ENCODE data around the gene SSBP3.
A peak's percentile ranks its signal among the peaks of the same experiment; 100 is the strongest.

The SSBP3 gene

GRCh38 chr1:54361342-54361741 lies 44.9 kb downstream of the SSBP3 start:
- TF ChIP-seq ZFP3 (CRISPR knock-in tag; IDR thresholded peaks at IDR 0.05): no peak
- no peak for TF ChIP-seq ZNF8 (CRISPR knock-in tag; IDR thresholded peaks at IDR 0.05)
- TF ChIP-seq CSDC2 (CRISPR knock-in tag; IDR thresholded peaks at IDR 0.05): no peak
- TF ChIP-seq RARB (CRISPR knock-in tag; IDR thresholded peaks at IDR 0.05): no peak
- TF ChIP-seq ZFP30 (CRISPR knock-in tag; IDR thresholded peaks at IDR 0.05): no peak
- TF ChIP-seq TSHZ2 (CRISPR knock-in tag; IDR thresholded peaks at IDR 0.05): no peak
- no peak for TF ChIP-seq PATZ1 (CRISPR knock-in tag; IDR thresholded peaks at IDR 0.05; ENCODE audit: borderline replicate concordance)
- ATAC-seq: peak; percentile 41; the same call in 1 of the 3 replicates

- no peak for ATAC-seq
- TF ChIP-seq POU6F1 (CRISPR knock-in tag; IDR thresholded peaks at IDR 0.05; ENCODE audit: borderline replicate concordance, low read depth) (no peak), PATZ1 (CRISPR knock-in tag; IDR thresholded peaks at IDR 0.05; ENCODE audit: borderline replicate concordance) (no peak), ARNTL (CRISPR knock-in tag; IDR thresholded peaks at IDR 0.05; ENCODE audit: borderline replicate concordance, low read depth) (no peak), ISL1 (CRISPR knock-in tag; IDR thresholded peaks at IDR 0.05) (no peak), ZNF565 (CRISPR knock-in tag; conservative IDR thresholded peaks at IDR 0.05; ENCODE audit: low read depth) (no peak), ZFP30 (CRISPR knock-in tag; IDR thresholded peaks at IDR 0.05) (no peak)
Observed at GRCh38 chr1:54360165-54361005, 45.8 kb downstream of the SSBP3 start.

GRCh38 chr1:54359393-54360162 lies 46.6 kb downstream of the SSBP3 start:
- ATAC-seq: no peak
- no peak for TF ChIP-seq SNAI2 (CRISPR knock-in tag; IDR thresholded peaks at IDR 0.05)
- no peak for TF ChIP-seq RARB (CRISPR knock-in tag; IDR thresholded peaks at IDR 0.05)
- no peak for TF ChIP-seq BACH2 (CRISPR knock-in tag; IDR thresholded peaks at IDR 0.05; ENCODE audit: borderline replicate concordance)
- no peak for TF ChIP-seq ZFP30 (CRISPR knock-in tag; IDR thresholded peaks at IDR 0.05)
- TF ChIP-seq ESRRG (CRISPR knock-in tag; IDR thresholded peaks at IDR 0.05): no peak
- TF ChIP-seq PATZ1 (CRISPR knock-in tag; IDR thresholded peaks at IDR 0.05; ENCODE audit: borderline replicate concordance): no peak
- TF ChIP-seq ZNF70 (CRISPR knock-in tag; IDR thresholded peaks at IDR 0.05): no peak
- no peak for TF ChIP-seq GLIS3 (CRISPR knock-in tag; IDR thresholded peaks at IDR 0.05)
- no peak for TF ChIP-seq ZC3H10 (CRISPR knock-in tag; IDR thresholded peaks at IDR 0.05)
- TF ChIP-seq TCF4 (CRISPR knock-in tag; IDR thresholded peaks at IDR 0.05; ENCODE audit: borderline replicate concordance): no peak
- TF ChIP-seq PPARA (CRISPR knock-in tag; IDR thresholded peaks at IDR 0.05; ENCODE audit: borderline replicate concordance): no peak

Measured in SK-N-SH treated with all-trans-retinoic acid at 6 μM for 48 hours (cell line).